Measurements from ENCODE around the gene TBL1X. TPM values are rescaled to one million over a fixed set of nuclear protein-coding genes. Genes with fewer than 3 reads are reported as not detected.

Gene TBL1X
- total RNA-seq, 2 donors from 2014 or later: 12.3 to 14.0 TPM

- H3K9me3 ChIP-seq: no peaks in the 10 kb centered on the region
- peaks cover 0 to 5% of the 10 kb centered on the region in 2 donors for H3K27me3 ChIP-seq
- DNase-seq (ENCODE audit: low spot score): no peak
- no peaks in the 10 kb centered on the region for H3K36me3 ChIP-seq
- TF ChIP-seq CTCF (IDR thresholded peaks at IDR 0.05): no peak
- no peaks in the 10 kb centered on the region for H3K4me1 ChIP-seq
- peak within 1 kb of the TSS; percentile 29 to 45 for H3K4me3 ChIP-seq
- H3K27ac ChIP-seq: no peak within 1 kb of the TSS
Observed at GRCh38 chrX:9785944-9786797, 321.3 kb downstream of the TBL1X start, which contains the start of gene SHROOM2. SHROOM2 (plus strand) TSS chrX:9786429; CDS start chrX:9786546, 117 bp downstream.

GRCh38 chrX:9786798-9787635, 322.2 kb downstream of the TBL1X start:
- Histone ChIP-seq H3K36me3 (no peaks in the 10 kb centered on the region), H3K4me3 (peak overlapping the region; percentile 29 to 45), H3K9me3 (no peaks in the 10 kb centered on the region), H3K4me1 (no peaks in the 10 kb centered on the region), H3K27me3 (peaks cover 0 to 5% of the 10 kb centered on the region in 2 donors), H3K27ac (no peak overlapping the region)
- no peak for TF ChIP-seq CTCF (IDR thresholded peaks at IDR 0.05)
- DNase-seq (ENCODE audit: low spot score): no peak

GRCh38 chrX:9788911-9789310, 324.1 kb downstream of the TBL1X start:
- peaks cover 0 to 5% of the 10 kb centered on the region in 2 donors for H3K27me3 ChIP-seq
- no peaks in the 10 kb centered on the region for H3K36me3 ChIP-seq
- no peaks in the 10 kb centered on the region for H3K9me3 ChIP-seq
- DNase-seq (ENCODE audit: low spot score): no peak
- no peak overlapping the region for H3K4me3 ChIP-seq
- H3K4me1 ChIP-seq: no peaks in the 10 kb centered on the region
- no peak for TF ChIP-seq CTCF (IDR thresholded peaks at IDR 0.05)
- H3K27ac ChIP-seq: no peak overlapping the region

- no peaks in the 10 kb centered on the region for H3K36me3 ChIP-seq
- no peak overlapping the region for H3K4me3 ChIP-seq
- no peak overlapping the region for H3K27ac ChIP-seq
- no peaks in the 10 kb centered on the region for H3K9me3 ChIP-seq
- TF ChIP-seq CTCF (IDR thresholded peaks at IDR 0.05): no peak
- no peaks in the 10 kb centered on the region for H3K4me1 ChIP-seq
- no peak for DNase-seq (ENCODE audit: low spot score)
- H3K27me3 ChIP-seq: peaks cover 0 to 5% of the 10 kb centered on the region in 2 donors
Observed at GRCh38 chrX:9789555-9789954, 324.7 kb downstream of the TBL1X start.

All from right atrium auricular region (tissue), 2 donors.